Measurements from ENCODE around the gene NME5. TPM values are rescaled to one million over a fixed set of nuclear protein-coding genes. Genes with fewer than 3 reads are reported as not detected.

NME5 gene
- total and polyA plus RNA-seq, 2 of the 8 experiments (the other 6 are each of a cell fraction or from before 2014, with no cell fraction given): 0.48 to 0.89 TPM

- H3K4me2 ChIP-seq (ENCODE audit: insufficient read depth in 1 of 2, low read depth in 2 of 2, low read length in 2 of 2): no peak overlapping the region
- no peak overlapping the region for H3K9ac ChIP-seq (replicated peaks in 1 of 4; ENCODE audit: extremely low read depth in 1 of 4, low read depth in 3 of 4, low read length in 3 of 4)
- peaks cover 0 to 22% of the 10 kb centered on the region in 2 experiments; a peak in 2 of 4 replicates for H3K79me2 ChIP-seq (ENCODE audit: control insufficient read depth in 1 of 2, insufficient read depth in 2 of 2, low read length in 2 of 2)
- TF ChIP-seq POU5F1 (IDR thresholded peaks at IDR 0.05; ENCODE audit: low read depth, low read length) (no peak), CHD1 (IDR thresholded peaks at IDR 0.05; ENCODE audit: low read depth, low read length) (no peak), EGR1 (IDR thresholded peaks at IDR 0.05; ENCODE audit: borderline replicate concordance, low read depth, low read length) (no peak), TBP (IDR thresholded peaks at IDR 0.05; ENCODE audit: low read depth, low read length) (no peak), SP4 (IDR thresholded peaks at IDR 0.05; ENCODE audit: low read length) (no peak), EZH2 (IDR thresholded peaks at IDR 0.05; ENCODE audit: low read depth, low read length, severe bottlenecking) (no peak), ZNF274 (IDR thresholded peaks at IDR 0.05; ENCODE audit: borderline replicate concordance, extremely low read depth, low read length) (no peak), CEBPB (IDR thresholded peaks at IDR 0.05; ENCODE audit: low read depth, low read length) (no peak)
- no peak overlapping the region for H4K5ac ChIP-seq (ENCODE audit: insufficient read length, low read depth, low read length)
- H3K56ac ChIP-seq (replicated peaks; ENCODE audit: insufficient read length, low read depth, low read length): no peak overlapping the region
- H3K4me3 ChIP-seq (ENCODE audit: extremely low read depth in 1 of 4, insufficient read depth in 2 of 4, low read depth in 3 of 4, low read length in 4 of 4): no peak overlapping the region
- FAIRE-seq: no peak
- H3K36me3 ChIP-seq (ENCODE audit: control insufficient read depth in 2 of 4, insufficient read depth in 4 of 4, low read length in 3 of 4): peaks cover 43 to 70% (median 66%) of the 10 kb centered on the region in 4 experiments
- DNase-seq (ENCODE audit: low read depth in 1 of 2, low spot score in 2 of 2): no peak
- ChIA-PET CTCF (ENCODE audit: partially characterized antibody) (interaction anchor here (1.3 to 1.8 kb wide), 3 partner anchors 30 to 216 kb away, joined by 3 to 5 read pairs (median 4); partner anchors contain the start of gene CDC23), POLR2A (ENCODE audit: partially characterized antibody) (interaction anchor here (1.3 to 1.5 kb wide), 2 partner anchors 11 to 30 kb away, joined by 3 to 4 read pairs; no protein-coding TSS in a partner anchor)
- no peak overlapping the region for H2AFZ ChIP-seq (ENCODE audit: low read length)
- H2BK20ac ChIP-seq (ENCODE audit: low read length): no peak overlapping the region
- no peak overlapping the region for H3K18ac ChIP-seq (ENCODE audit: extremely low read depth, low read length)
- H4K91ac ChIP-seq (replicated peaks; ENCODE audit: insufficient read length, low read length): no peak overlapping the region
- H3K9me3 ChIP-seq (ENCODE audit: insufficient read depth in 2 of 2, low read depth in 1 of 2, low read length in 1 of 2): no peaks in the 10 kb centered on the region
- 0 out of 2 replicates have a peak, but pooled peaks cover 4% of the 10 kb centered on the region for H3K79me1 ChIP-seq (ENCODE audit: low read depth, low read length)
- no peak overlapping the region for H4K8ac ChIP-seq (ENCODE audit: extremely low read depth, insufficient read depth, low read length)
- H3K23ac ChIP-seq (ENCODE audit: insufficient read length): no peak overlapping the region
- H3K27ac ChIP-seq (ENCODE audit: low read depth, low read length): no peak overlapping the region
- H2BK120ac ChIP-seq (replicated peaks; ENCODE audit: low read depth, low read length): no peak overlapping the region
- H3K27me3 ChIP-seq (replicated peaks in 1 of 4; ENCODE audit: control insufficient read depth in 3 of 4, extremely low read depth in 1 of 4, insufficient read depth in 3 of 4, low read length in 3 of 4): no peaks in the 10 kb centered on the region
- H2BK5ac ChIP-seq (ENCODE audit: low read depth, low read length): no peak overlapping the region
- H3K14ac ChIP-seq (ENCODE audit: insufficient read length): no peak overlapping the region
- H3K23me2 ChIP-seq (ENCODE audit: low read depth, low read length): peaks cover 8% of the 10 kb centered on the region
- no peak overlapping the region for H2AK5ac ChIP-seq (ENCODE audit: low read depth, low read length)
- 85% methylated on average over 6 of the region's 6 CpGs; no CpG with 5 or more reads in 1 of the 2 experiments for WGBS, 2 experiments (ENCODE audit: extremely low coverage in 1 of 2, insufficient coverage in 1 of 2, insufficient read length in 1 of 2, insufficient replicate concordance in 2 of 2, low coverage in 1 of 2, low lambda C conversion rate in 2 of 2, missing lambda C conversion rate in 1 of 2)
- no peaks in the 10 kb centered on the region; a peak in 1 of 7 replicates for H3K4me1 ChIP-seq (replicated peaks in 1 of 4; ENCODE audit: control insufficient read depth in 3 of 4, insufficient read depth in 4 of 4, low read length in 3 of 4)
- no peak overlapping the region for H2BK15ac ChIP-seq (ENCODE audit: low read length)
- no peak overlapping the region for H2BK12ac ChIP-seq (ENCODE audit: low read depth, low read length)
- H3K4ac ChIP-seq (replicated peaks; ENCODE audit: insufficient read length, low read depth, low read length): no peak overlapping the region
- peaks cover 0 to 2% of the 10 kb centered on the region in 2 experiments for H4K20me1 ChIP-seq (replicated peaks in 1 of 2; ENCODE audit: control insufficient read depth in 1 of 2, insufficient read depth in 2 of 2, low read length in 2 of 2)
These were observed 43.6 kb upstream of the NME5 start for GRCh38 chr5:138182808-138183207.

Data from H1 (cell line).